Lower leg skin (tissue), 4 donors: ENCODE measurements around the gene INTS11. TPM values are rescaled to one million over a fixed set of nuclear protein-coding genes. Genes with fewer than 3 reads are reported as not detected.

ENCODE experiments used
- DNase-seq, 2 donors: peaks; one replicate each; pipeline ENCODE4 v3.0.0-alpha.2; 2019; ENCODE audit warnings: low spot score in 2 of 2
- H3K4me3 ChIP-seq: fragments of 200-600 bp; sonication (generic); 2 replicates; pipeline ENCODE4 v1.5.1; 2017; ENCODE audit warnings: mild to moderate bottlenecking, low read depth; ENCODE audit not compliant: poor library complexity, severe bottlenecking
- POLR2A ChIP-seq, 2 donors: fragments of 450-650 bp; IDR thresholded peaks; one replicate each; pipeline ENCODE4 v1.6.1; 2016 to 2017; ENCODE audit warnings: antibody characterized with exemption in 2 of 2, mild to moderate bottlenecking in 1 of 2, moderate library complexity in 1 of 2
- WGBS, 2 donors: methylation state at CpG; one replicate each; pipeline ENCODE4 v1.1.5; 2018; 5-methylcytosine and 5-hydroxymethylcytosine counted together
- intact Hi-C: fragments of 100-400 bp; cut with DNase I; formaldehyde crosslinking; loops from one replicate; pipeline ENCODE4 v1.15.0; 2023; ENCODE audit warnings: low total_unique reads
- total RNA-seq, 4 donors: library from RNA; depleted of rRNA; stranded (reverse); fragments of >200 nt; gene quantifications; one replicate each; pipeline ENCODE4 v1.1.0, GENCODE V29; 2016
- TF ChIP-seq, protein P1 (sequence below), 3 donors: fragments of 450-650 bp; IDR thresholded peaks; one replicate each; pipeline ENCODE4 v1.5.1; 2016; ENCODE audit warnings: antibody characterized with exemption in 3 of 3, mild to moderate bottlenecking in 3 of 3, moderate library complexity in 2 of 3

The INTS11 gene
- total RNA-seq, 4 donors from 2014 or later = 101 to 185 (median 105) TPM

DNA sequence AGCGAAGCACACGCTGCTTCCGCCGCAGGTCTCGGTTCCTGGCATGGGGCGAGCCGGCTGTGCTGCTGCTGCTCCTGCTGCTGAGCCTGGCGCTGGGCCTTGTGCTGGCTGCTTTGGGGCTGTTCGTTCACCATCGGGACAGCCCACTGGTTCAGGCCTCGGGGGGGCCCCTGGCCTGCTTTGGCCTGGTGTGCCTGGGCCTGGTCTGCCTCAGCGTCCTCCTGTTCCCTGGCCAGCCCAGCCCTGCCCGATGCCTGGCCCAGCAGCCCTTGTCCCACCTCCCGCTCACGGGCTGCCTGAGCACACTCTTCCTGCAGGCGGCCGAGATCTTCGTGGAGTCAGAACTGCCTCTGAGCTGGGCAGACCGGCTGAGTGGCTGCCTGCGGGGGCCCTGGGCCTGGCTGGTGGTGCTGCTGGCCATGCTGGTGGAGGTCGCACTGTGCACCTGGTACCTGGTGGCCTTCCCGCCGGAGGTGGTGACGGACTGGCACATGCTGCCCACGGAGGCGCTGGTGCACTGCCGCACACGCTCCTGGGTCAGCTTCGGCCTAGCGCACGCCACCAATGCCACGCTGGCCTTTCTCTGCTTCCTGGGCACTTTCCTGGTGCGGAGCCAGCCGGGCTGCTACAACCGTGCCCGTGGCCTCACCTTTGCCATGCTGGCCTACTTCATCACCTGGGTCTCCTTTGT lies 9.2 kb upstream of the INTS11 start:
- intact Hi-C loops = no loop called here
- no peak overlapping the region for H3K4me3 ChIP-seq
- DNase-seq = no peak
- 47 to 76% methylated on average over 17 to 35 of the region's 36 CpGs for WGBS, 2 donors
- TF ChIP-seq POLR2A (IDR thresholded peaks at IDR 0.05) = no peak
- TF ChIP-seq, protein P1, sequence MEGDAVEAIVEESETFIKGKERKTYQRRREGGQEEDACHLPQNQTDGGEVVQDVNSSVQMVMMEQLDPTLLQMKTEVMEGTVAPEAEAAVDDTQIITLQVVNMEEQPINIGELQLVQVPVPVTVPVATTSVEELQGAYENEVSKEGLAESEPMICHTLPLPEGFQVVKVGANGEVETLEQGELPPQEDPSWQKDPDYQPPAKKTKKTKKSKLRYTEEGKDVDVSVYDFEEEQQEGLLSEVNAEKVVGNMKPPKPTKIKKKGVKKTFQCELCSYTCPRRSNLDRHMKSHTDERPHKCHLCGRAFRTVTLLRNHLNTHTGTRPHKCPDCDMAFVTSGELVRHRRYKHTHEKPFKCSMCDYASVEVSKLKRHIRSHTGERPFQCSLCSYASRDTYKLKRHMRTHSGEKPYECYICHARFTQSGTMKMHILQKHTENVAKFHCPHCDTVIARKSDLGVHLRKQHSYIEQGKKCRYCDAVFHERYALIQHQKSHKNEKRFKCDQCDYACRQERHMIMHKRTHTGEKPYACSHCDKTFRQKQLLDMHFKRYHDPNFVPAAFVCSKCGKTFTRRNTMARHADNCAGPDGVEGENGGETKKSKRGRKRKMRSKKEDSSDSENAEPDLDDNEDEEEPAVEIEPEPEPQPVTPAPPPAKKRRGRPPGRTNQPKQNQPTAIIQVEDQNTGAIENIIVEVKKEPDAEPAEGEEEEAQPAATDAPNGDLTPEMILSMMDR (IDR thresholded peaks at IDR 0.05) = no peak

DNA sequence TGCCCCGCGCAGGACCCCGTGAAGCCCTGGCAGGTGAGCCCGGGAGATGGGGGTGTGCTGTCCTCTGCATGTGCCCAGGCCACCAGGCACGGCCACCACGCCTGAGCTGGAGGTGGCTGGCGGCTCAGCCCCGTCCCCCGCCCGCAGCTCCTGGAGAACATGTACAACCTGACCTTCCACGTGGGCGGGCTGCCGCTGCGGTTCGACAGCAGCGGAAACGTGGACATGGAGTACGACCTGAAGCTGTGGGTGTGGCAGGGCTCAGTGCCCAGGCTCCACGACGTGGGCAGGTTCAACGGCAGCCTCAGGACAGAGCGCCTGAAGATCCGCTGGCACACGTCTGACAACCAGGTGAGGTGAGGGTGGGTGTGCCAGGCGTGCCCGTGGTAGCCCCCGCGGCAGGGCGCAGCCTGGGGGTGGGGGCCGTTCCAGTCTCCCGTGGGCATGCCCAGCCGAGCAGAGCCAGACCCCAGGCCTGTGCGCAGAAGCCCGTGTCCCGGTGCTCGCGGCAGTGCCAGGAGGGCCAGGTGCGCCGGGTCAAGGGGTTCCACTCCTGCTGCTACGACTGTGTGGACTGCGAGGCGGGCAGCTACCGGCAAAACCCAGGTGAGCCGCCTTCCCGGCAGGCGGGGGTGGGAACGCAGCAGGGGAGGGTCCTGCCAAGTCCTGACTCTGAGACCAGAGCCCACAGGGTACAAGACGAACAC lies 8.5 kb upstream of the INTS11 start:
- TF ChIP-seq, protein P1 (IDR thresholded peaks at IDR 0.05) = no peak
- TF ChIP-seq POLR2A (IDR thresholded peaks at IDR 0.05) = no peak
- DNase-seq = no peak
- intact Hi-C loops = no loop called here
- H3K4me3 ChIP-seq = no peak overlapping the region
- 45 to 71% methylated on average over 13 to 33 of the region's 48 CpGs for WGBS, 2 donors

DNA sequence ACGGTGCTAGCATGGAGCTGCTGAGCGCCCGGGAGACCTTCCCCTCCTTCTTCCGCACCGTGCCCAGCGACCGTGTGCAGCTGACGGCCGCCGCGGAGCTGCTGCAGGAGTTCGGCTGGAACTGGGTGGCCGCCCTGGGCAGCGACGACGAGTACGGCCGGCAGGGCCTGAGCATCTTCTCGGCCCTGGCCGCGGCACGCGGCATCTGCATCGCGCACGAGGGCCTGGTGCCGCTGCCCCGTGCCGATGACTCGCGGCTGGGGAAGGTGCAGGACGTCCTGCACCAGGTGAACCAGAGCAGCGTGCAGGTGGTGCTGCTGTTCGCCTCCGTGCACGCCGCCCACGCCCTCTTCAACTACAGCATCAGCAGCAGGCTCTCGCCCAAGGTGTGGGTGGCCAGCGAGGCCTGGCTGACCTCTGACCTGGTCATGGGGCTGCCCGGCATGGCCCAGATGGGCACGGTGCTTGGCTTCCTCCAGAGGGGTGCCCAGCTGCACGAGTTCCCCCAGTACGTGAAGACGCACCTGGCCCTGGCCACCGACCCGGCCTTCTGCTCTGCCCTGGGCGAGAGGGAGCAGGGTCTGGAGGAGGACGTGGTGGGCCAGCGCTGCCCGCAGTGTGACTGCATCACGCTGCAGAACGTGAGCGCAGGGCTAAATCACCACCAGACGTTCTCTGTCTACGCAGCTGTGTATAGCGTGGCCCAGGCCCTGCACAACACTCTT lies 7.7 kb upstream of the INTS11 start:
- no peak overlapping the region for H3K4me3 ChIP-seq
- no peak for DNase-seq
- WGBS, 2 donors = 38 to 64% methylated on average over 40 to 41 of the region's 57 CpGs
- TF ChIP-seq, protein P1 (IDR thresholded peaks at IDR 0.05) = no peak
- TF ChIP-seq POLR2A (IDR thresholded peaks at IDR 0.05) = no peak
- intact Hi-C loops = no loop called here

DNA sequence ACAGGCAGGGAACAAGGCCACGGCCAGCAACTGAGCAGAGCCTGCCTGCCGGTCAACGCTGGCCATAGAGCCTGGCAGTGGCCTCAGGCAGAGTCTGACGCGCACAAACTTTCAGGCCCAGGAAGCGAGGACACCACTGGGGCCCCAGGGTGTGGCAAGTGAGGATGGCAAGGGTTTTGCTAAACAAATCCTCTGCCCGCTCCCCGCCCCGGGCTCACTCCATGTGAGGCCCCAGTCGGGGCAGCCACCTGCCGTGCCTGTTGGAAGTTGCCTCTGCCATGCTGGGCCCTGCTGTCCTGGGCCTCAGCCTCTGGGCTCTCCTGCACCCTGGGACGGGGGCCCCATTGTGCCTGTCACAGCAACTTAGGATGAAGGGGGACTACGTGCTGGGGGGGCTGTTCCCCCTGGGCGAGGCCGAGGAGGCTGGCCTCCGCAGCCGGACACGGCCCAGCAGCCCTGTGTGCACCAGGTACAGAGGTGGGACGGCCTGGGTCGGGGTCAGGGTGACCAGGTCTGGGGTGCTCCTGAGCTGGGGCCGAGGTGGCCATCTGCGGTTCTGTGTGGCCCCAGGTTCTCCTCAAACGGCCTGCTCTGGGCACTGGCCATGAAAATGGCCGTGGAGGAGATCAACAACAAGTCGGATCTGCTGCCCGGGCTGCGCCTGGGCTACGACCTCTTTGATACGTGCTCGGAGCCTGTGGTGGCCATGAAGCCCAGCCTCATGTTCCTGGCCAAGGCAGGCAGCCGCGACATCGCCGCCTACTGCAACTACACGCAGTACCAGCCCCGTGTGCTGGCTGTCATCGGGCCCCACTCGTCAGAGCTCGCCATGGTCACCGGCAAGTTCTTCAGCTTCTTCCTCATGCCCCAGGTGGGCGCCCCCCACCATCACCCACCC lies 6.9 kb upstream of the INTS11 start, which contains the start of gene TAS1R3:
Gene TAS1R3, plus strand, starts transcription at position 213 of the 898 bp plus-strand sequence. Its CDS starts 66 bp downstream, at position 279.
- DNase-seq = no peak
- intact Hi-C loops = no loop called here
- TF ChIP-seq, protein P1 (IDR thresholded peaks at IDR 0.05) = no peak
- no peak for TF ChIP-seq POLR2A (IDR thresholded peaks at IDR 0.05)
- no peak within 1 kb of the TSS for H3K4me3 ChIP-seq
- WGBS, 2 donors = 35 to 44% methylated on average over 32 to 34 of the region's 41 CpGs

DNA sequence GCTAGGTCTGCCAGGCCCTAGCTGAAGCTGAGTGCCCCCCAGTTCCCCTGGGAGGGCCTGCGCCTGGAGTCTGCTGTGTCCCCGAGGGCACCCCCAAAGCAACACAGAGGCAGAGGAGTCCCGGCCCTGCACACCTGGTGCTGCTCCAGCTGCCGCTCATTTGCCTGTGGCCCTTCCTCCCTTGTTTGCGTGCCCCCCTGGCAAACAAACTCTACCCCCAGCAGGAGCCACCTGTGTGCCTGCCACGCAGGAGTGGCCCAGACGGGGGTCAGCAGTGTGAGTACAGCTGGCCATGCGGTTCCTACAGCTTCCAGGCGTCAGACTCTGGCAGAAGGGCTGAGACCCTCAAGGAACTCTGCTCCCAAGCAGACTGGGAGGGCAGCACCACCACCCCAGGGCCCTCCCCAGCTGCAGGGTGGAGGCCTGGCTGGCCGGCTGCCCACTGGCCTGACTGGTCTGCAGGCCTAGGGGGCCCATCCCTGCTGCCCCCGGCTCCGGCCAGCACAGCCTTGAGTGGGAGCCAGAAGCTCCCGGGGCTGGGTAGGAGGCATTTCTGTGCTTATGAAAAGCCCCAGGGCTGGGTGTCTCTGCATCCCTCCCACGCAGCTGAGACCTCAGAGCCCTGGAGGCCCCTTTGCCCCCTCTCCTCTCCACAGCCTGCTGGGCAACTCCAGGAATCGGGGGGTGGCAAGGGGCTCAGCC lies 6.1 kb upstream of the INTS11 start:
- H3K4me3 ChIP-seq = no peak overlapping the region
- DNase-seq = no peak
- intact Hi-C loops = no loop called here
- TF ChIP-seq, protein P1 (IDR thresholded peaks at IDR 0.05) = no peak
- no peak for TF ChIP-seq POLR2A (IDR thresholded peaks at IDR 0.05)
- WGBS, 2 donors = 53 to 73% methylated on average over 11 of the region's 15 CpGs
